ENCODE data around the gene ZFAND3. TPM values are rescaled to one million over a fixed set of nuclear protein-coding genes. Genes with fewer than 3 reads are reported as not detected.

The ZFAND3 gene
- total RNA-seq, 1 experiment from 2014 or later: 64.0 TPM

DNA sequence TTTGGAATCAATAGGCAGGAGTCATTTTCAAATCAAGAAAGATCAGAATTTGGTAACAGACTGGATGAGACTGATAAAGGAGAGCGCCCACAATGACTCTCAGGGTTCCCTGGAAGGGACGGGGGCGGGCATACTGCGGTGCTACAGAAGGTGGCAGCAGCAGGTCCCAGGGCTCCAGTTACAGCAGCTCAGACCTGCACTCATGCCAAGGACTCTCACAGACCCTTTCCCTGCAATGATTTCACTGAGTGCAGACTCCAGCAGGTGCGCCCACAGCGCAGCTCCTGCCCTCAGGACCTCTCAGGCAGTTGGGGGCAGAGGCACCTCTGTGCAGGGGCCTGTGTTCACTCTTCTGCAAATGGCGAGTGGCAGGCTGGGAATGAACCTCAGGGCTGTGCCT, 359.8 kb downstream of the ZFAND3 start:
- Histone ChIP-seq H3K9me3 (ENCODE audit: low read depth, low read length, poor library complexity, severe bottlenecking) (no peaks in the 10 kb centered on the region), H3K27ac (ENCODE audit: low read depth, low read length, poor library complexity, severe bottlenecking) (no peak overlapping the region), H3K36me3 (ENCODE audit: insufficient read depth, low read length, poor library complexity, severe bottlenecking) (no peaks in the 10 kb centered on the region), H3K27me3 (replicated peaks; ENCODE audit: insufficient read depth, low read depth, low read length, poor library complexity) (no peaks in the 10 kb centered on the region), H3K4me3 (ENCODE audit: low read depth, low read length, poor library complexity, severe bottlenecking) (no peak overlapping the region), H3K4me1 (ENCODE audit: insufficient read depth, low read length, poor library complexity, severe bottlenecking) (no peaks in the 10 kb centered on the region)
- no peak for DNase-seq (ENCODE audit: low spot score)
- BruUV-seq (replicated peaks): no TSS peak
- TF ChIP-seq, protein P1, sequence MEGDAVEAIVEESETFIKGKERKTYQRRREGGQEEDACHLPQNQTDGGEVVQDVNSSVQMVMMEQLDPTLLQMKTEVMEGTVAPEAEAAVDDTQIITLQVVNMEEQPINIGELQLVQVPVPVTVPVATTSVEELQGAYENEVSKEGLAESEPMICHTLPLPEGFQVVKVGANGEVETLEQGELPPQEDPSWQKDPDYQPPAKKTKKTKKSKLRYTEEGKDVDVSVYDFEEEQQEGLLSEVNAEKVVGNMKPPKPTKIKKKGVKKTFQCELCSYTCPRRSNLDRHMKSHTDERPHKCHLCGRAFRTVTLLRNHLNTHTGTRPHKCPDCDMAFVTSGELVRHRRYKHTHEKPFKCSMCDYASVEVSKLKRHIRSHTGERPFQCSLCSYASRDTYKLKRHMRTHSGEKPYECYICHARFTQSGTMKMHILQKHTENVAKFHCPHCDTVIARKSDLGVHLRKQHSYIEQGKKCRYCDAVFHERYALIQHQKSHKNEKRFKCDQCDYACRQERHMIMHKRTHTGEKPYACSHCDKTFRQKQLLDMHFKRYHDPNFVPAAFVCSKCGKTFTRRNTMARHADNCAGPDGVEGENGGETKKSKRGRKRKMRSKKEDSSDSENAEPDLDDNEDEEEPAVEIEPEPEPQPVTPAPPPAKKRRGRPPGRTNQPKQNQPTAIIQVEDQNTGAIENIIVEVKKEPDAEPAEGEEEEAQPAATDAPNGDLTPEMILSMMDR (conservative IDR thresholded peaks at IDR 0.05; ENCODE audit: low read depth, low read length): peak; percentile 32
- no peak for TF ChIP-seq EZH2 (IDR thresholded peaks at IDR 0.05; ENCODE audit: borderline replicate concordance, low read depth, low read length, poor library complexity, severe bottlenecking)
- intact Hi-C loops (cut with micrococcal nuclease; ENCODE audit: unreplicated experiment): no loop called here
- POLR2A ChIA-PET (ENCODE audit: low non-redundant PET): no interaction called here
- CTCF ChIA-PET: no interaction called here

GRCh38 chr6:38179794-38180430, 360.4 kb downstream of the ZFAND3 start:
- Histone ChIP-seq H3K4me3 (ENCODE audit: low read depth, low read length, poor library complexity, severe bottlenecking) (no peak overlapping the region), H3K36me3 (ENCODE audit: insufficient read depth, low read length, poor library complexity, severe bottlenecking) (no peaks in the 10 kb centered on the region), H3K27me3 (replicated peaks; ENCODE audit: insufficient read depth, low read depth, low read length, poor library complexity) (no peaks in the 10 kb centered on the region), H3K4me1 (ENCODE audit: insufficient read depth, low read length, poor library complexity, severe bottlenecking) (no peaks in the 10 kb centered on the region), H3K27ac (ENCODE audit: low read depth, low read length, poor library complexity, severe bottlenecking) (no peak overlapping the region), H3K9me3 (ENCODE audit: low read depth, low read length, poor library complexity, severe bottlenecking) (no peaks in the 10 kb centered on the region)
- TF ChIP-seq, protein P1 (conservative IDR thresholded peaks at IDR 0.05; ENCODE audit: low read depth, low read length): no peak
- no peak for TF ChIP-seq EZH2 (IDR thresholded peaks at IDR 0.05; ENCODE audit: borderline replicate concordance, low read depth, low read length, poor library complexity, severe bottlenecking)
- intact Hi-C loops (cut with micrococcal nuclease; ENCODE audit: unreplicated experiment): no loop called here
- CTCF ChIA-PET: no interaction called here
- DNase-seq (ENCODE audit: low spot score): no peak
- no TSS peak for BruUV-seq (replicated peaks)
- POLR2A ChIA-PET (ENCODE audit: low non-redundant PET): no interaction called here

DNA sequence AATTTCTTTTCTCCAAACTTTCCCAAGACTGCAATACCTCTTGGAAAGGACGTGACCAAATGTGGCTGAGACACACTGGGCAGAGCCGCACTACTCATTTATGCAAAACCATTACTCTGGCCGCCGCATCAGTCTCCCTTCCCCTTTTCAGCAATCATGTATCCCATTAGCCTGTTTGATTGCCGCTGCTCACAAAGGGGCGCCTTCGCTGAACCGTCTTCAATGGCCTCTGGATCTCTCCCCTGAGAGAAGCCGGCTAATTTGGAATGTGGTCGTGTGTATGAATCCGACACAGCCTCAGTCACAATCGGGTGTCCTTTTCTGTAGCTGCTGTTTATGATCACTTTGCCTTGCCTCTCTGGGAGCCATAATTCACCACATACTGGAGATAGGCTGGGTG, 361.1 kb downstream of the ZFAND3 start:
- Histone ChIP-seq H3K27me3 (replicated peaks; ENCODE audit: insufficient read depth, low read depth, low read length, poor library complexity) (no peaks in the 10 kb centered on the region), H3K4me3 (ENCODE audit: low read depth, low read length, poor library complexity, severe bottlenecking) (no peak overlapping the region), H3K36me3 (ENCODE audit: insufficient read depth, low read length, poor library complexity, severe bottlenecking) (no peaks in the 10 kb centered on the region), H3K27ac (ENCODE audit: low read depth, low read length, poor library complexity, severe bottlenecking) (no peak overlapping the region), H3K9me3 (ENCODE audit: low read depth, low read length, poor library complexity, severe bottlenecking) (no peaks in the 10 kb centered on the region), H3K4me1 (ENCODE audit: insufficient read depth, low read length, poor library complexity, severe bottlenecking) (no peaks in the 10 kb centered on the region)
- ChIA-PET POLR2A (ENCODE audit: low non-redundant PET) (no interaction called here), CTCF (no interaction called here)
- TF ChIP-seq, protein P1 (conservative IDR thresholded peaks at IDR 0.05; ENCODE audit: low read depth, low read length): no peak
- no peak for TF ChIP-seq EZH2 (IDR thresholded peaks at IDR 0.05; ENCODE audit: borderline replicate concordance, low read depth, low read length, poor library complexity, severe bottlenecking)
- intact Hi-C loops (cut with micrococcal nuclease; ENCODE audit: unreplicated experiment): no loop called here
- no peak for DNase-seq (ENCODE audit: low spot score)
- BruUV-seq (replicated peaks): no TSS peak
